Smooth muscle cell (in vitro differentiated cells): Measurements from ENCODE around the gene CCL14. TPM values are rescaled to one million over a fixed set of nuclear protein-coding genes. Genes with fewer than 3 reads are reported as not detected.

Experiments used
- DNase-seq: peaks from one replicate; lab custom pipeline; 2025; ENCODE audit not compliant: unreplicated experiment; lab: John Stamatoyannopoulos, UW
- H2AFZ ChIP-seq: fragments of 200-600 bp; sonication (generic); 2 replicates; pipeline ENCODE4 v1.6.0; 2016; ENCODE audit warnings: antibody characterized with exemption, low read depth, mild to moderate bottlenecking
- H3F3A ChIP-seq: fragments of 200-600 bp; sonication (generic); 2 replicates; pipeline ENCODE4 v1.6.0; 2017; ENCODE audit warnings: antibody characterized with exemption, low read depth
- H3K27ac ChIP-seq: fragments of 200-600 bp; sonication (generic); 2 replicates; pipeline ENCODE4 v1.5.1; 2016; ENCODE audit warnings: low read depth, mild to moderate bottlenecking
- H3K27me3 ChIP-seq: fragments of 200-600 bp; sonication (generic); 2 replicates; pipeline ENCODE4 v1.6.1; 2016; ENCODE audit warnings: low read depth, mild to moderate bottlenecking
- H3K36me3 ChIP-seq: fragments of 200-600 bp; sonication (generic); 2 replicates; pipeline ENCODE4 v1.5.1; 2016; ENCODE audit warnings: low read depth
- H3K4me1 ChIP-seq: fragments of 200-600 bp; sonication (generic); 2 replicates; pipeline ENCODE4 v1.5.1; 2016; ENCODE audit warnings: low read depth
- H3K4me2 ChIP-seq: fragments of 200-600 bp; sonication (generic); 2 replicates; pipeline ENCODE4 v1.6.0; 2016; ENCODE audit warnings: mild to moderate bottlenecking
- H3K4me3 ChIP-seq: fragments of 200-600 bp; sonication (generic); 2 replicates; pipeline ENCODE4 v1.5.1; 2016; ENCODE audit warnings: mild to moderate bottlenecking
- H3K79me2 ChIP-seq: fragments of 200-600 bp; sonication (generic); 2 replicates; pipeline ENCODE4 v1.6.0; 2016; ENCODE audit warnings: low read depth, mild to moderate bottlenecking
- H3K9ac ChIP-seq: fragments of 200-600 bp; sonication (generic); 2 replicates; pipeline ENCODE4 v1.6.0; 2016; ENCODE audit warnings: low read depth
- H3K9me3 ChIP-seq: fragments of 200-600 bp; sonication (generic); replicated peaks from 2 replicates; pipeline ENCODE4 v1.5.1; 2016; ENCODE audit warnings: low read depth
- H4K20me1 ChIP-seq: fragments of 200-600 bp; sonication (generic); 2 replicates; pipeline ENCODE4 v1.6.0; 2016; ENCODE audit warnings: low read depth
- WGBS: methylation state at CpG from one replicate; pipeline ENCODE4 v1.1.7; 2016; ENCODE audit warnings: low lambda C conversion rate; 5-methylcytosine and 5-hydroxymethylcytosine counted together
- polyA plus RNA-seq: library from polyadenylated mRNA; unstranded; fragments of >200 nt; fragmentation: Nextera tagmentation; extraction: Ambion mirVana; gene quantifications from 2 replicates; pipeline ENCODE4 v1.2.1, GENCODE V29; 2016
- total RNA-seq: library from RNA; depleted of rRNA; stranded (reverse); fragments of >200 nt; gene quantifications from 2 replicates; pipeline ENCODE4 v1.2.3, GENCODE V29; 2014
- TF ChIP-seq, protein P1 (sequence below): fragments of 200-600 bp; sonication (generic); IDR thresholded peaks from 2 replicates; pipeline ENCODE4 v1.5.1; 2017; ENCODE audit warnings: borderline replicate concordance, mild to moderate bottlenecking, antibody characterized with exemption; ENCODE audit not compliant: insufficient read depth, poor library complexity, severe bottlenecking

The CCL14 gene
- total and polyA plus RNA-seq, 2 experiments from 2014 or later, result not detected

- no peaks in the 10 kb centered on the region for H3K4me1 ChIP-seq
- no peaks in the 10 kb centered on the region for H3K36me3 ChIP-seq
- no peaks in the 10 kb centered on the region for H4K20me1 ChIP-seq
- H3K79me2 ChIP-seq, result no peaks in the 10 kb centered on the region
- H3K27ac ChIP-seq, result no peak overlapping the region
- H3F3A ChIP-seq, result no peaks in the 10 kb centered on the region
- peaks cover 7% of the 10 kb centered on the region for H3K27me3 ChIP-seq
- no peak overlapping the region for H3K4me2 ChIP-seq
- H3K9me3 ChIP-seq, result no peaks in the 10 kb centered on the region
- H3K9ac ChIP-seq, result no peak overlapping the region
- WGBS, result 93% methylated on average over 7 of the region's 7 CpGs
- H2AFZ ChIP-seq, result no peak overlapping the region
- no peak overlapping the region for H3K4me3 ChIP-seq
- no peak for DNase-seq
- TF ChIP-seq, protein P1, sequence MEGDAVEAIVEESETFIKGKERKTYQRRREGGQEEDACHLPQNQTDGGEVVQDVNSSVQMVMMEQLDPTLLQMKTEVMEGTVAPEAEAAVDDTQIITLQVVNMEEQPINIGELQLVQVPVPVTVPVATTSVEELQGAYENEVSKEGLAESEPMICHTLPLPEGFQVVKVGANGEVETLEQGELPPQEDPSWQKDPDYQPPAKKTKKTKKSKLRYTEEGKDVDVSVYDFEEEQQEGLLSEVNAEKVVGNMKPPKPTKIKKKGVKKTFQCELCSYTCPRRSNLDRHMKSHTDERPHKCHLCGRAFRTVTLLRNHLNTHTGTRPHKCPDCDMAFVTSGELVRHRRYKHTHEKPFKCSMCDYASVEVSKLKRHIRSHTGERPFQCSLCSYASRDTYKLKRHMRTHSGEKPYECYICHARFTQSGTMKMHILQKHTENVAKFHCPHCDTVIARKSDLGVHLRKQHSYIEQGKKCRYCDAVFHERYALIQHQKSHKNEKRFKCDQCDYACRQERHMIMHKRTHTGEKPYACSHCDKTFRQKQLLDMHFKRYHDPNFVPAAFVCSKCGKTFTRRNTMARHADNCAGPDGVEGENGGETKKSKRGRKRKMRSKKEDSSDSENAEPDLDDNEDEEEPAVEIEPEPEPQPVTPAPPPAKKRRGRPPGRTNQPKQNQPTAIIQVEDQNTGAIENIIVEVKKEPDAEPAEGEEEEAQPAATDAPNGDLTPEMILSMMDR, result no peak
Measured at GRCh38 chr17:35965272-35965671, 21.3 kb downstream of the CCL14 start.

DNA sequence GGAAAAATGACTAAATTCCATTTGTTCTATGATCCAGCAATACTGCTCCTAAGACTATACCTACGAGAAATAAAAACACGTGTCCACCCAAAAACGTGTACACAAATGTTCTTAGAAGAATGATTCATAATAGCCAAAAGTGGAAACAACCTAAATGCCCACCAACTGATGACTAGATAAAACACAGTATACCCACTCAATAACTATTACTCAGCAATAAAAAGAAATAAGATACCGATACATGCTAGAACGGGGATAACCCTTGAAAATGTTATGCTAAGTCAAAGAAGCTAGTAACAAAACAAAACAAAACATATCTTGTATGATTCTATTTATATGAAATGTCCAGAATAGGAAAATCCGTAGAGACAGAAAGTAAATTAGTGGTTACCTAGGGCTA lies 22.9 kb downstream of the CCL14 start:
- H3K27ac ChIP-seq, result no peak overlapping the region

DNA sequence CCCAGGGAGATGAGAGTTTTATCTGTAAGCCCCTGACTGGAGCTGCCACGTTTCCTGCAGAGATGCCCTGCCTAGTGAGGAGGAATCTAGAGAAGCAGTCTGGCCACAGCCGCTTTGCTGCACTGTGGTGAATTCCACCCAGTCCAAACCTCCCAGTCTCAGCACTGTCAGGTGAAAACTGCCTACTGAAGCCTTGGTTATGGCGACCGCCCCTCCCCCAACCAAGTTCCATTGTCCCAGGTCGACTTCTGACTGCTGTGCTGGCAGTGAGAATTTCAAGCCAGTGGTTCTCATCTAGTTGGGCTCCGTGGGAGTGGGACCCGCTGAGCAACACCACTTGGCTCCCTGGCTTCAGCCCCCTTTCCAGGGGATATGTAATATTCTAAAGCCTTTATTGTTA lies 32.8 kb downstream of the CCL14 start:
- Histone ChIP-seq H3K4me3 (no peak overlapping the region), H3K4me1 (no peaks in the 10 kb centered on the region), H3K9ac (no peak overlapping the region), H3K36me3 (no peaks in the 10 kb centered on the region), H2AFZ (no peak overlapping the region), H3K27me3 (peaks cover 10% of the 10 kb centered on the region), H3K4me2 (no peak overlapping the region), H3K9me3 (no peaks in the 10 kb centered on the region), H3K79me2 (no peaks in the 10 kb centered on the region), H4K20me1 (no peaks in the 10 kb centered on the region), H3K27ac (no peak overlapping the region), H3F3A (no peaks in the 10 kb centered on the region)
- 68% methylated on average over 7 of the region's 7 CpGs for WGBS
- TF ChIP-seq, protein P1, result no peak
- DNase-seq, result no peak

More for the DNA sequence above, 22.9 kb downstream of the CCL14 start:
- no peak overlapping the region for H3K4me2 ChIP-seq
- 92% methylated on average over 6 of the region's 6 CpGs for WGBS
- no peaks in the 10 kb centered on the region for H3K4me1 ChIP-seq
- no peak overlapping the region for H3K4me3 ChIP-seq
- H3K27me3 ChIP-seq, result peaks cover 17% of the 10 kb centered on the region
- TF ChIP-seq, protein P1, result no peak
- H3K36me3 ChIP-seq, result no peaks in the 10 kb centered on the region
- no peaks in the 10 kb centered on the region for H3K79me2 ChIP-seq
- no peaks in the 10 kb centered on the region for H3F3A ChIP-seq
- H2AFZ ChIP-seq, result no peak overlapping the region
- no peak for DNase-seq
- H4K20me1 ChIP-seq, result no peaks in the 10 kb centered on the region
- no peaks in the 10 kb centered on the region for H3K9me3 ChIP-seq
- no peak overlapping the region for H3K9ac ChIP-seq

- 85% methylated on average over 3 of the region's 3 CpGs for WGBS
- TF ChIP-seq, protein P1, result no peak
Measured at GRCh38 chr17:35949401-35949800, 37.1 kb downstream of the CCL14 start.

More at GRCh38 chr17:35949401-35949800, 37.1 kb downstream of the CCL14 start:
- DNase-seq, result no peak
- H3K79me2 ChIP-seq, result no peaks in the 10 kb centered on the region
- no peaks in the 10 kb centered on the region for H4K20me1 ChIP-seq
- no peak overlapping the region for H3K27ac ChIP-seq
- peaks cover 3% of the 10 kb centered on the region for H3K27me3 ChIP-seq
- H3F3A ChIP-seq, result no peaks in the 10 kb centered on the region
- no peak overlapping the region for H2AFZ ChIP-seq
- H3K4me1 ChIP-seq, result no peaks in the 10 kb centered on the region
- no peaks in the 10 kb centered on the region for H3K9me3 ChIP-seq
- no peak overlapping the region for H3K9ac ChIP-seq
- H3K4me3 ChIP-seq, result no peak overlapping the region
- H3K4me2 ChIP-seq, result no peak overlapping the region
- H3K36me3 ChIP-seq, result no peaks in the 10 kb centered on the region
